ENCODE measurements around the gene MAP3K6. TPM values are rescaled to one million over a fixed set of nuclear protein-coding genes. Genes with fewer than 3 reads are reported as not detected.

Gene MAP3K6
- total RNA-seq, 3 donors from 2014 or later, result 3.1 to 4.8 (median 3.5) TPM

GRCh38 chr1:27346991-27347624, 19.7 kb downstream of the MAP3K6 start:
- Mint-ChIP-seq H3K4me1 (ENCODE audit: low read depth) (peaks cover 42% of the 10 kb centered on the region), H3K36me3 (ENCODE audit: insufficient read depth) (peaks cover 11% of the 10 kb centered on the region), H3K27me3 (ENCODE audit: low read depth) (no peaks in the 10 kb centered on the region), H3K9me3 (no peaks in the 10 kb centered on the region), H3K4me3 (no peak overlapping the region)
- DNase-seq (no peak), ATAC-seq (no peak)

- no peak overlapping the region for H3K4me3 Mint-ChIP-seq
- H3K27me3 Mint-ChIP-seq (ENCODE audit: low read depth), result no peaks in the 10 kb centered on the region
- H3K4me1 Mint-ChIP-seq (ENCODE audit: low read depth), result peaks cover 49% of the 10 kb centered on the region
- H3K36me3 Mint-ChIP-seq (ENCODE audit: insufficient read depth), result peaks cover 8% of the 10 kb centered on the region
- no peaks in the 10 kb centered on the region for H3K9me3 Mint-ChIP-seq
- DNase-seq, result no peak
- no peak for ATAC-seq
Observed at GRCh38 chr1:27346357-27346756, 20.4 kb downstream of the MAP3K6 start.

GRCh38 chr1:27345272-27345671, 21.5 kb downstream of the MAP3K6 start:
- H3K4me3 Mint-ChIP-seq, result no peak overlapping the region
- no peak for ATAC-seq
- no peaks in the 10 kb centered on the region for H3K9me3 Mint-ChIP-seq
- no peak for DNase-seq
- H3K36me3 Mint-ChIP-seq (ENCODE audit: insufficient read depth), result peaks cover 8% of the 10 kb centered on the region
- H3K27me3 Mint-ChIP-seq (ENCODE audit: low read depth), result no peaks in the 10 kb centered on the region
- peaks cover 59% of the 10 kb centered on the region for H3K4me1 Mint-ChIP-seq (ENCODE audit: low read depth)

GRCh38 chr1:27343639-27344025, 23.1 kb downstream of the MAP3K6 start:
- no peaks in the 10 kb centered on the region for H3K9me3 Mint-ChIP-seq
- H3K4me3 Mint-ChIP-seq, result peak overlapping the region; percentile 81
- peaks cover 8% of the 10 kb centered on the region for H3K36me3 Mint-ChIP-seq (ENCODE audit: insufficient read depth)
- H3K4me1 Mint-ChIP-seq (ENCODE audit: low read depth), result peaks cover 73% of the 10 kb centered on the region
- no peak for ATAC-seq
- no peaks in the 10 kb centered on the region for H3K27me3 Mint-ChIP-seq (ENCODE audit: low read depth)
- DNase-seq, result no peak

- no peaks in the 10 kb centered on the region for H3K27me3 Mint-ChIP-seq (ENCODE audit: low read depth)
- peak; percentile 49 to 53 for ATAC-seq
- peaks cover 73% of the 10 kb centered on the region for H3K4me1 Mint-ChIP-seq (ENCODE audit: low read depth)
- no peaks in the 10 kb centered on the region for H3K9me3 Mint-ChIP-seq
- peak; percentile 75 for DNase-seq
- H3K36me3 Mint-ChIP-seq (ENCODE audit: insufficient read depth), result peaks cover 8% of the 10 kb centered on the region
- peak overlapping the region; percentile 81 for H3K4me3 Mint-ChIP-seq
Observed at GRCh38 chr1:27342778-27343638, 23.8 kb downstream of the MAP3K6 start.

GRCh38 chr1:27342391-27342777, 24.4 kb downstream of the MAP3K6 start:
- no peaks in the 10 kb centered on the region for H3K27me3 Mint-ChIP-seq (ENCODE audit: low read depth)
- ATAC-seq (peak; percentile 60 to 68), DNase-seq (peak; percentile 30)
- H3K36me3 Mint-ChIP-seq (ENCODE audit: insufficient read depth), result peaks cover 8% of the 10 kb centered on the region
- H3K4me3 Mint-ChIP-seq, result peak overlapping the region; percentile 81
- H3K4me1 Mint-ChIP-seq (ENCODE audit: low read depth), result peaks cover 70% of the 10 kb centered on the region
- no peaks in the 10 kb centered on the region for H3K9me3 Mint-ChIP-seq

GRCh38 chr1:27341525-27342252, 25.1 kb downstream of the MAP3K6 start, which contains the start of gene SYTL1:
SYTL1 (plus strand) TSS chr1:27342022; CDS start chr1:27345335, 3,313 bp downstream.
- peak; percentile 58 to 64 for ATAC-seq
- Mint-ChIP-seq H3K9me3 (no peaks in the 10 kb centered on the region), H3K4me1 (ENCODE audit: low read depth) (peaks cover 67% of the 10 kb centered on the region), H3K4me3 (peak within 1 kb of the TSS; percentile 81), H3K36me3 (ENCODE audit: insufficient read depth) (peaks cover 6% of the 10 kb centered on the region), H3K27me3 (ENCODE audit: low read depth) (no peaks in the 10 kb centered on the region)
- DNase-seq, result peak; percentile 55

DNA sequence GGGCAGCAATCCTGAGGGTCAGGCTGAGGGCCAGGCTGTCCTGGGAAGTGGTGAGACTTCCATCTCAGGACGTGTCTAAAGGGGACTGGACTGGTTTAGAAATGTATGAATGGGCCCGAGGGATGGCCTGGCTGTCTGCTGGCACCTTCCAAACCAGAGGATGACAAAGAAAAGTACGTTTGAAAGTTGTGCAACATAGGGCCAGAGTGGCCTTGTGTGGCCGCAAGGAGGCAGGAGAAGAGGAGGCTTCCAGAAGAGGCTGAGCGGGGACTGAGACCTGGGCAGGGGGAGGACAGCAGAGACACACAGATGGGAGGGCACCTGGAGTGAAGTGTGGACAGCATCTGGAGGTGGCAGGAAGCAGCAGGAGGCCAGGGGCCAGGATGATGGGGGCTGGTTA, 27.5 kb downstream of the MAP3K6 start:
- Mint-ChIP-seq H3K27me3 (ENCODE audit: low read depth) (no peaks in the 10 kb centered on the region), H3K9me3 (no peaks in the 10 kb centered on the region), H3K36me3 (ENCODE audit: insufficient read depth) (peaks cover 10% of the 10 kb centered on the region), H3K4me1 (ENCODE audit: low read depth) (peaks cover 52% of the 10 kb centered on the region), H3K4me3 (no peak overlapping the region)
- no peak for DNase-seq
- no peak for ATAC-seq

DNA sequence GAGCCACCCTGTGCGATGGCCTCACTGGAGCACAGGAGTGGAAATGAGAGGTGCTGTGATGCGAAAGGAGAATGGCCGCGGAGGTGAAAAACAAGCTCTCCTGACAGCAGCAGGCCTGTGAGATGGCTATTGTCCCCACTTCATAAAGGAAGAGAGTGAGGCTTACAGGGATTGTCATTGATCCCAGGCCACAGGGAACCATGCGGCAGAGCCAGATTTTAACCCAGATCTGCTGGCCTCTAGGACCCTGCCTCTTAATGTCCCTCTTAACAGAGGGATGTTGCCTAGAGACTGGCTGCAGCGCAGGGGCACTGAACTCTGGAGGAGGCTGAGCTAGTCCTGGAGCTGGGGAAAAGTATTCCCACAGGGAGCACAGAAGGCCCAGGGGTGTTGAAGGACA, 28.0 kb downstream of the MAP3K6 start:
- H3K36me3 Mint-ChIP-seq (ENCODE audit: insufficient read depth), result peaks cover 13% of the 10 kb centered on the region
- H3K27me3 Mint-ChIP-seq (ENCODE audit: low read depth), result no peaks in the 10 kb centered on the region
- DNase-seq, result no peak
- no peaks in the 10 kb centered on the region for H3K9me3 Mint-ChIP-seq
- no peak overlapping the region for H3K4me3 Mint-ChIP-seq
- no peak for ATAC-seq
- peaks cover 47% of the 10 kb centered on the region for H3K4me1 Mint-ChIP-seq (ENCODE audit: low read depth)

GRCh38 chr1:27336756-27337155, 30.0 kb downstream of the MAP3K6 start:
- Mint-ChIP-seq H3K9me3 (no peaks in the 10 kb centered on the region), H3K27me3 (ENCODE audit: low read depth) (no peaks in the 10 kb centered on the region), H3K36me3 (ENCODE audit: insufficient read depth) (peaks cover 23% of the 10 kb centered on the region), H3K4me3 (no peak overlapping the region), H3K4me1 (ENCODE audit: low read depth) (peaks cover 43% of the 10 kb centered on the region)
- ATAC-seq (no peak), DNase-seq (no peak)

DNA sequence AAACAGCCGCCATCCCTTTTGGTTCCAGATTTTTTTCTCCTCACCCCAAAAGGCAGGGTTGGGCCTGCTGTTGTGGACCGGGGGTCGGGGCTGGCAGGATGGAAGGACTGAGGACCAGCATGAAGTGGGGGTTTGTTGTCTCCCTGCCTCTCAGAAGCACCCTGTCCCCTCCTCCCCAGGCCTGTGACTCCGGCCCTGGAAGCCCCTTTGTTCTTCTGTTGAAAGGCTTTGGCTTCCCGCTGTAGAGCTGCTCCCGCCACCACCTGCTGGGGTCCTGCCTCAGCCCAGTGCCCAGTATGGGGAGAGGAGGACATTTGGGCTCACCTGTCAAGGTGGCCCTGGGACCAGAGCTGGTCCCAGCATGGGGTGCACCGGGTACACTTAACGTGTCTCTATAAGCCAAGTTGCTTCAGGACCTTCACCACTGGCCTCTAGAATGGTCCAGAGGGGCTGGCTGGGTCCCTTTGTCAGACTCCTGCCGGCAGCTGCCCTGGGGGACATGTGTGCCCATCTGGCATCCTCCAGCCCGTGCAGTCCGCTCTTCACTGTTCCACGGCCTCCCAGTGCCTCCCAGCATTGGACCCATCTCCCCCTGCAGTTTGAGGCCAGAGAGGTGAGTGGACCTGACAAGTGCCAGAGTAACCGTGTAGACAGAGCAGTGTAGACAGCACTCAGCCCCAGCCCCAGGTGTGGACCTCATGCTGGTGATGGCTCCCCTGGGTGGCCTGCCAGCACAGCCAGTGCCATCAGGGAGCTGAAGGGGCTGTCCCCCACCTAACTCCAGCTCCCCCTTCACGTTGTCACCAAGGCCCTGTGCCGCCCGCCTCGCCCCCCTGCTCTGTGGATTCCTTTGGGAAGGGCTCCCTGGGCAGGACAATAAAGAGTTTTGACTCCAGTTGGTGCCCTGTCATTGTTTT, 31.0 kb downstream of the MAP3K6 start:
- DNase-seq (no peak), ATAC-seq (no peak)
- Mint-ChIP-seq H3K4me3 (no peak overlapping the region), H3K36me3 (ENCODE audit: insufficient read depth) (peaks cover 27% of the 10 kb centered on the region), H3K4me1 (ENCODE audit: low read depth) (peaks cover 36% of the 10 kb centered on the region), H3K9me3 (no peaks in the 10 kb centered on the region), H3K27me3 (ENCODE audit: low read depth) (no peaks in the 10 kb centered on the region)

GRCh38 chr1:27333717-27334279, 33.0 kb downstream of the MAP3K6 start:
- Mint-ChIP-seq H3K36me3 (ENCODE audit: insufficient read depth) (peaks cover 32% of the 10 kb centered on the region), H3K27me3 (ENCODE audit: low read depth) (no peaks in the 10 kb centered on the region), H3K4me1 (ENCODE audit: low read depth) (peaks cover 23% of the 10 kb centered on the region), H3K4me3 (no peak overlapping the region), H3K9me3 (no peaks in the 10 kb centered on the region)
- DNase-seq (no peak), ATAC-seq (no peak)

DNA sequence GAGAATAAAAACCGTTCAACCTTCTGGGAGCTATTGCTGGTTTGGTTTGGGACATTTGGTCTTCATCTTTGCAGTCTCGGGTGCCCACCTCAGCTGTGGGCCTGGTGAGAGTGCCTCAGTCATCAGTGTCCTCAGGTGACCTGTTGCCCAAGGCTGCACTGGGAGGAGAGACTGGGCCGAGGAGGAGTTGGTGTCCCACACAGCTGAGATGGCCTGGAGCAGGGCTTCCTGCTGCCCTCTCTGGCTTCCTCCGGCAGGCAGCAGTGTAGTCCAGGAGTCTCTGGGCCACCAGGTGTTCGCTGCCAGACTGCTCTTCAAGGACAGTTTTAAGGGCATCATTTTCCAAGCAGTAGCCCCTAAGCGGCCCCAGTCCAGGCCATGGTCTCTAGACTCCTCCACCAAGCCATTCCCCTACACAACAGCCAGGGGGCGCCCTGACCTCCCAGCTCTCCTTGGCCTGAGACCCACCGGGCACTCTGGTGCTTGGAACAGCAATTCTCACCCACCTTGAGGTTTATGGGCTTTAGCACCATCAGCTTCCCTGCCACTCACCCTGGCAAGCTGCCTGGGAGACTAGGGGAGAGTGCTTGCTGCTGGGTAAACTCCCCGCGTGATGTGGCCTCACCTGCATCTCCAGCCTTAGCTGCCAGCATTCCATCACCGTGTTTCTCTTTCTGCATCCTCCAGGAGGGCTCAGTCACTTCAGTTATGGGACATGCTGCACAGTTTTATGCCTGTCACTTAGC, 34.1 kb downstream of the MAP3K6 start:
- ATAC-seq (peak; percentile 83 to 90), DNase-seq (peak; percentile 46)
- Mint-ChIP-seq H3K27me3 (ENCODE audit: low read depth) (no peaks in the 10 kb centered on the region), H3K9me3 (no peaks in the 10 kb centered on the region), H3K4me3 (no peak overlapping the region), H3K36me3 (ENCODE audit: insufficient read depth) (peaks cover 36% of the 10 kb centered on the region), H3K4me1 (ENCODE audit: low read depth) (peaks cover 33% of the 10 kb centered on the region)

Data from activated T-cell treated with anti-CD3 and anti-CD28 coated beads, Interleukin-2, amount 50 U/mL, for 4 hours (primary cell).